ENCODE results near the gene EPRS1.
"Not testable (repeated sequence)": the region's sequence is repeated elsewhere in the genome, so short reads cannot be mapped to it uniquely, and the experiment has no call there.

EPRS1 gene

GRCh38 chr1:220046052-220046930, at the start of gene EPRS1:
Gene EPRS1, minus strand, starts transcription at chr1:220046505. Its CDS starts 117 bp downstream, at chr1:220046388.
- DNase-seq (ENCODE audit: low read depth), result peak; percentile 99

- DNase-seq (ENCODE audit: low read depth), result peak; percentile 90
Observed at GRCh38 chr1:220094016-220094911, 48.0 kb upstream of the EPRS1 start, which contains the start of gene IARS2. Gene IARS2, plus strand, starts transcription at chr1:220094132. Its CDS starts 85 bp downstream, at chr1:220094217.

- no peak for DNase-seq (ENCODE audit: low read depth)
Observed at GRCh38 chr1:220093361-220094015, 47.2 kb upstream of the EPRS1 start.

GRCh38 chr1:220092694-220093093, 46.4 kb upstream of the EPRS1 start:
- DNase-seq (ENCODE audit: low read depth), result no peak

GRCh38 chr1:220089650-220090556, 43.6 kb upstream of the EPRS1 start, which contains the start of gene BPNT1:
Gene BPNT1, minus strand, starts transcription at chr1:220089788. Its CDS starts 9,942 bp downstream, at chr1:220079846.
- DNase-seq (ENCODE audit: low read depth), result peak; percentile 95

- not testable (repeated sequence) for DNase-seq (ENCODE audit: low read depth)
Observed at GRCh38 chr1:220086261-220086686, 40.0 kb upstream of the EPRS1 start.

GRCh38 chr1:220084460-220084859, 38.2 kb upstream of the EPRS1 start:
- no peak for DNase-seq (ENCODE audit: low read depth)

GRCh38 chr1:220077887-220078286, 31.6 kb upstream of the EPRS1 start:
- no peak for DNase-seq (ENCODE audit: low read depth)

GRCh38 chr1:220076861-220077762, 30.8 kb upstream of the EPRS1 start:
- DNase-seq (ENCODE audit: low read depth), result peak; percentile 30

GRCh38 chr1:220067269-220068204, 21.2 kb upstream of the EPRS1 start:
- peak; percentile 90 for DNase-seq (ENCODE audit: low read depth)

GRCh38 chr1:220062629-220063028, 16.3 kb upstream of the EPRS1 start:
- no peak for DNase-seq (ENCODE audit: low read depth)

- DNase-seq (ENCODE audit: low read depth), result no peak
Observed at GRCh38 chr1:220060876-220061275, 14.6 kb upstream of the EPRS1 start.

GRCh38 chr1:220056374-220056773, 10.1 kb upstream of the EPRS1 start:
- DNase-seq (ENCODE audit: low read depth), result no peak

- DNase-seq (ENCODE audit: low read depth), result peak; percentile 15
Observed at GRCh38 chr1:220045356-220046051, 801 bp downstream of the EPRS1 start.

GRCh38 chr1:220044678-220045355, 1.5 kb downstream of the EPRS1 start:
- DNase-seq (ENCODE audit: low read depth), result no peak

GRCh38 chr1:220043646-220044045, 2.7 kb downstream of the EPRS1 start:
- DNase-seq (ENCODE audit: low read depth), result no peak

GRCh38 chr1:220040028-220040596, 6.2 kb downstream of the EPRS1 start:
- no peak for DNase-seq (ENCODE audit: low read depth)

All from ELR (cell line).